B cell (primary cell): Measurements from ENCODE around the gene TGFBRAP1.

Experiments used
- CTCF ChIP-seq: fragments of 200-600 bp; IDR thresholded peaks from one replicate; pipeline ENCODE4 v1.8.0; 2022; ENCODE audit warnings: antibody characterized with exemption, mild to moderate bottlenecking
- EZH2 ChIP-seq: IDR thresholded peaks from 2 replicates; pipeline ENCODE4 v1.6.1; 2012; ENCODE audit warnings: borderline replicate concordance, low read depth, mild to moderate bottlenecking, moderate library complexity, low read length; ENCODE audit not compliant: insufficient read depth, poor library complexity, severe bottlenecking

- TF ChIP-seq CTCF (no peak), EZH2 (no peak)
Measured at GRCh38 chr2:105279126-105279525, 50.4 kb downstream of the TGFBRAP1 start.
